ENCODE data around the gene FAM114A2. TPM values are rescaled to one million over a fixed set of nuclear protein-coding genes. Genes with fewer than 3 reads are reported as not detected.

FAM114A2 gene
- total and polyA plus RNA-seq, 10 donors: 6.3 to 37.3 (median 31.7) TPM

GRCh38 chr5:154044099-154044498 lies 5.4 kb upstream of the FAM114A2 start:
- TF ChIP-seq CTCF (IDR thresholded peaks at IDR 0.05 in 8 of 11, conservative IDR thresholded peaks at IDR 0.05 in 3 of 11) (no peak), POLR2A (IDR thresholded peaks at IDR 0.05) (no peak), POLR2AphosphoS5 (IDR thresholded peaks at IDR 0.05) (no peak)
- peak overlapping the region in 3 of 8 donors; percentile 4 to 52 (median 44) for H3K27ac ChIP-seq
- DNase-seq: no peak
- WGBS, 5 donors: 75 to 89% (median 79%) methylated on average over 3 of the region's 3 CpGs
- intact Hi-C loops (cut with DNase I; ENCODE audit: low total_unique reads): no loop called here
- H3K9me3 ChIP-seq: no peaks in the 10 kb centered on the region
- no peak overlapping the region for H3K4me3 ChIP-seq
- peaks cover 35 to 100% (median 77%) of the 10 kb centered on the region in 6 donors for H3K4me1 ChIP-seq
- no peaks in the 10 kb centered on the region for H3K27me3 ChIP-seq (replicated peaks in 1 of 7)
- H3K36me3 ChIP-seq: peaks cover 0 to 11% (median 2%) of the 10 kb centered on the region in 6 donors

GRCh38 chr5:154042766-154043165 lies 4.1 kb upstream of the FAM114A2 start:
- Histone ChIP-seq H3K4me1 (peaks cover 37 to 93% (median 80%) of the 10 kb centered on the region in 6 donors), H3K27me3 (replicated peaks in 1 of 7) (no peaks in the 10 kb centered on the region), H3K27ac (peak overlapping the region in 7 of 8 donors; percentile 18 to 73 (median 52)), H3K9me3 (no peaks in the 10 kb centered on the region), H3K4me3 (no peak overlapping the region), H3K36me3 (peaks cover 0 to 11% (median 2%) of the 10 kb centered on the region in 6 donors)
- no peak for DNase-seq
- 12 to 36% (median 22%) methylated on average over 2 of the region's 2 CpGs for WGBS, 5 donors
- TF ChIP-seq POLR2A (IDR thresholded peaks at IDR 0.05) (no peak), CTCF (IDR thresholded peaks at IDR 0.05 in 8 of 11, conservative IDR thresholded peaks at IDR 0.05 in 3 of 11) (no peak), POLR2AphosphoS5 (IDR thresholded peaks at IDR 0.05) (no peak)
- intact Hi-C loops (cut with DNase I; ENCODE audit: low total_unique reads): no loop called here

- intact Hi-C loops (cut with DNase I; ENCODE audit: low total_unique reads): no loop called here
- Histone ChIP-seq H3K9me3 (no peaks in the 10 kb centered on the region), H3K27me3 (replicated peaks in 1 of 7) (no peaks in the 10 kb centered on the region), H3K36me3 (peaks cover 0 to 2% (median 0%) of the 10 kb centered on the region in 6 donors), H3K27ac (peak overlapping the region in 6 of 8 donors; percentile 85 to 94 (median 93)), H3K4me1 (peaks cover 30 to 74% (median 65%) of the 10 kb centered on the region in 6 donors), H3K4me3 (peak overlapping the region; percentile 62 to 84 (median 70))
- 69 to 86% (median 74%) methylated on average over 1 of the region's 1 CpG for WGBS, 5 donors
- no peak for DNase-seq
- TF ChIP-seq CTCF (IDR thresholded peaks at IDR 0.05 in 8 of 11, conservative IDR thresholded peaks at IDR 0.05 in 3 of 11) (no peak), POLR2AphosphoS5 (IDR thresholded peaks at IDR 0.05) (no peak), POLR2A (IDR thresholded peaks at IDR 0.05) (no peak)
Measured at GRCh38 chr5:154039458-154039829, 734 bp upstream of the FAM114A2 start.

- H3K4me3 ChIP-seq: peak overlapping the region; percentile 62 to 84 (median 70)
- TF ChIP-seq POLR2AphosphoS5 (IDR thresholded peaks at IDR 0.05): no peak
- 0 to 1% (median 0%) methylated on average over 22 of the region's 22 CpGs for WGBS, 5 donors
- H3K27me3 ChIP-seq (replicated peaks in 1 of 7): no peaks in the 10 kb centered on the region
- intact Hi-C loops (cut with DNase I; ENCODE audit: low total_unique reads): no loop called here
- peaks cover 0 to 14% (median 0%) of the 10 kb centered on the region in 6 donors for H3K36me3 ChIP-seq
- peaks cover 28 to 62% (median 55%) of the 10 kb centered on the region in 6 donors for H3K4me1 ChIP-seq
- peak overlapping the region; percentile 82 to 94 (median 92) for H3K27ac ChIP-seq
- peak; percentile 71 for DNase-seq
- H3K9me3 ChIP-seq: no peaks in the 10 kb centered on the region
Measured at GRCh38 chr5:154038261-154038706, 426 bp downstream of the FAM114A2 start.

Measured in spleen (tissue), 11 donors.